ENCODE results near the gene NIF3L1.
"Not testable (repeated sequence)": the region's sequence is repeated elsewhere in the genome, so short reads cannot be mapped to it uniquely, and the experiment has no call there.

NIF3L1 gene

GRCh38 chr2:200873560-200873959, 15.6 kb upstream of the NIF3L1 start:
- no peak for DNase-seq (ENCODE audit: low read depth)

GRCh38 chr2:200877443-200877842, 11.7 kb upstream of the NIF3L1 start:
- DNase-seq (ENCODE audit: low read depth): no peak

GRCh38 chr2:200878289-200878880, 10.8 kb upstream of the NIF3L1 start:
- no peak for DNase-seq (ENCODE audit: low read depth)

GRCh38 chr2:200881715-200882249, 7.4 kb upstream of the NIF3L1 start:
- DNase-seq (ENCODE audit: low read depth): not testable (repeated sequence)

GRCh38 chr2:200899482-200899881, 10.3 kb downstream of the NIF3L1 start:
- DNase-seq (ENCODE audit: low read depth): no peak

GRCh38 chr2:200901459-200902072, 12.4 kb downstream of the NIF3L1 start:
- DNase-seq (ENCODE audit: low read depth): peak; percentile 87

GRCh38 chr2:200905618-200906296, 16.6 kb downstream of the NIF3L1 start:
- peak; percentile 57 for DNase-seq (ENCODE audit: low read depth)

GRCh38 chr2:200909958-200910357, 20.8 kb downstream of the NIF3L1 start:
- no peak for DNase-seq (ENCODE audit: low read depth)

GRCh38 chr2:200913654-200914053, 24.5 kb downstream of the NIF3L1 start:
- DNase-seq (ENCODE audit: low read depth): no peak

GRCh38 chr2:200922439-200922838, 33.3 kb downstream of the NIF3L1 start:
- DNase-seq (ENCODE audit: low read depth): no peak

GRCh38 chr2:200929334-200930249, 40.4 kb downstream of the NIF3L1 start:
- DNase-seq (ENCODE audit: low read depth): no peak

GRCh38 chr2:200930947-200931626, 41.9 kb downstream of the NIF3L1 start:
- no peak for DNase-seq (ENCODE audit: low read depth)

GRCh38 chr2:200939832-200940231, 50.7 kb downstream of the NIF3L1 start:
- DNase-seq (ENCODE audit: low read depth): no peak

- no peak for DNase-seq (ENCODE audit: low read depth)
Observed at GRCh38 chr2:200943527-200944105, 54.4 kb downstream of the NIF3L1 start.

- DNase-seq (ENCODE audit: low read depth): peak; percentile 84
Observed at GRCh38 chr2:200944467-200945394, 55.6 kb downstream of the NIF3L1 start.

- DNase-seq (ENCODE audit: low read depth): no peak
Observed at GRCh38 chr2:200945395-200945729, 56.2 kb downstream of the NIF3L1 start.

GRCh38 chr2:200950378-200950777, 61.2 kb downstream of the NIF3L1 start:
- no peak for DNase-seq (ENCODE audit: low read depth)
